OCI-LY1 (cell line): ENCODE measurements around the gene MLC1.

Experiments
- CTCF ChIP-seq: fragments of 200-600 bp; sonication (generic), shearing (Covaris generic); IDR thresholded peaks from 2 replicates; pipeline ENCODE4 v1.5.1; 2017; ENCODE audit warnings: mild to moderate bottlenecking, antibody characterized with exemption, low read length, moderate library complexity, mixed read lengths
- EZH2 ChIP-seq: fragments of 200-600 bp; sonication (generic), shearing (Covaris generic); IDR thresholded peaks from 2 replicates; pipeline ENCODE4 v1.8.0; 2017; ENCODE audit warnings: borderline replicate concordance, mixed run types, mild to moderate bottlenecking, antibody characterized with exemption, low read length, moderate library complexity, mixed read lengths

- no peak for TF ChIP-seq CTCF
- TF ChIP-seq EZH2: no peak
Measured at GRCh38 chr22:50070366-50070765, 14.9 kb downstream of the MLC1 start.
